ENCODE results near the gene TRIM28. TPM values are rescaled to one million over a fixed set of nuclear protein-coding genes. Genes with fewer than 3 reads are reported as not detected.

Gene TRIM28
- total and polyA plus RNA-seq, 2 donors (not counting 1 experiment from before 2014, with no cell fraction given), result 160 to 325 TPM

GRCh38 chr19:58515259-58515658, 28.6 kb upstream of the TRIM28 start:
- no peak for DNase-seq (ENCODE audit: low read depth in 2 of 2)
- H3K27ac ChIP-seq (ENCODE audit: insufficient read depth, low read length), result no peak overlapping the region
- no peak overlapping the region for H3K4me3 ChIP-seq (replicated peaks in 1 of 4; ENCODE audit: control extremely low read depth in 1 of 4, insufficient read depth in 1 of 4, low read depth in 3 of 4, low read length in 4 of 4)
- H3K9me3 ChIP-seq (ENCODE audit: control insufficient read depth, insufficient read depth, low read depth, low read length), result no peaks in the 10 kb centered on the region
- H3K79me2 ChIP-seq (ENCODE audit: control insufficient read depth, insufficient read depth, low read length), result peaks cover 35% of the 10 kb centered on the region
- TF ChIP-seq, protein P1, sequence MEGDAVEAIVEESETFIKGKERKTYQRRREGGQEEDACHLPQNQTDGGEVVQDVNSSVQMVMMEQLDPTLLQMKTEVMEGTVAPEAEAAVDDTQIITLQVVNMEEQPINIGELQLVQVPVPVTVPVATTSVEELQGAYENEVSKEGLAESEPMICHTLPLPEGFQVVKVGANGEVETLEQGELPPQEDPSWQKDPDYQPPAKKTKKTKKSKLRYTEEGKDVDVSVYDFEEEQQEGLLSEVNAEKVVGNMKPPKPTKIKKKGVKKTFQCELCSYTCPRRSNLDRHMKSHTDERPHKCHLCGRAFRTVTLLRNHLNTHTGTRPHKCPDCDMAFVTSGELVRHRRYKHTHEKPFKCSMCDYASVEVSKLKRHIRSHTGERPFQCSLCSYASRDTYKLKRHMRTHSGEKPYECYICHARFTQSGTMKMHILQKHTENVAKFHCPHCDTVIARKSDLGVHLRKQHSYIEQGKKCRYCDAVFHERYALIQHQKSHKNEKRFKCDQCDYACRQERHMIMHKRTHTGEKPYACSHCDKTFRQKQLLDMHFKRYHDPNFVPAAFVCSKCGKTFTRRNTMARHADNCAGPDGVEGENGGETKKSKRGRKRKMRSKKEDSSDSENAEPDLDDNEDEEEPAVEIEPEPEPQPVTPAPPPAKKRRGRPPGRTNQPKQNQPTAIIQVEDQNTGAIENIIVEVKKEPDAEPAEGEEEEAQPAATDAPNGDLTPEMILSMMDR (conservative IDR thresholded peaks at IDR 0.05 in 1 of 2, IDR thresholded peaks at IDR 0.05 in 1 of 2; ENCODE audit: low read depth in 1 of 2, low read length in 2 of 2), result no peak
- TF ChIP-seq EZH2 (IDR thresholded peaks at IDR 0.05; ENCODE audit: low read length, missing control alignments), result no peak
- no peak overlapping the region for H3K4me2 ChIP-seq (ENCODE audit: extremely low read depth, insufficient read depth, low read length)
- no peaks in the 10 kb centered on the region for H4K20me1 ChIP-seq (ENCODE audit: control insufficient read depth, extremely low read depth, insufficient read depth, low read length)
- H3K9ac ChIP-seq (ENCODE audit: insufficient read depth, low read length), result no peak overlapping the region
- H3K36me3 ChIP-seq (ENCODE audit: control insufficient read depth, insufficient read depth, low read length), result peaks cover 9% of the 10 kb centered on the region
- H2AFZ ChIP-seq (ENCODE audit: low read length), result no peak overlapping the region
- H3K27me3 ChIP-seq (ENCODE audit: control insufficient read depth, insufficient read depth, low read length), result no peaks in the 10 kb centered on the region
- H3K4me1 ChIP-seq (ENCODE audit: control insufficient read depth, extremely low read depth, insufficient read depth, low read length), result peaks cover 6% of the 10 kb centered on the region

DNA sequence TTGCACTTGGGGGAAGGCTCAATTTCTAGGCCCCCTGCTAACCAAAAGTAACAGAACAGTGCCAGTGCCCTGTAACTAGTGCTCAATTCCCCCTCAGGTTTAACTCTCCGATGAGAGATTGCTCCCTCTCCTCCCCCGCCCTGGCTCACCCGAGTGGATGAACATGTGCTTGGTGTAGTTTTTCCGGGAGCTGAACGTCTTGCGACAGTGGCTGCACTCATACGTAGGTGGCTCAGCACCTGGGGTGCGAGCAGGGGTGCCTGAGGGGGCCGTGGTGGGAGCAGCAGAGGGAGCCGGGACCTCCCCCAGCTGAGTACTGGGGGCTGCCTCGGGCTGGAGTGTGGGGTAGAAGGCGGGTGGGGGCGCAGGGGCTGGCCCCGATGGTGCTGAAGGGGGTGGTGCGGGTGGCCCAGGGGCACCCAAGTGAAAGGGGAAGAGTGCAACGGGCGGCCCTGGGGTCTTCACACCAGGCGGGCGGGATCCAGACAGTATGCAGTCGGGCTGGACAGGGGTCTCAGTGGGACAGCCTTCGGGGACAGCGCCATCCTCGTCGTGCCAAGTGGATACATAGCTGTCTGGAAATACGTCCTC, 27.5 kb upstream of the TRIM28 start:
- no peak for DNase-seq (ENCODE audit: low read depth in 2 of 2)
- H3K9ac ChIP-seq (ENCODE audit: insufficient read depth, low read length), result no peak overlapping the region

DNA sequence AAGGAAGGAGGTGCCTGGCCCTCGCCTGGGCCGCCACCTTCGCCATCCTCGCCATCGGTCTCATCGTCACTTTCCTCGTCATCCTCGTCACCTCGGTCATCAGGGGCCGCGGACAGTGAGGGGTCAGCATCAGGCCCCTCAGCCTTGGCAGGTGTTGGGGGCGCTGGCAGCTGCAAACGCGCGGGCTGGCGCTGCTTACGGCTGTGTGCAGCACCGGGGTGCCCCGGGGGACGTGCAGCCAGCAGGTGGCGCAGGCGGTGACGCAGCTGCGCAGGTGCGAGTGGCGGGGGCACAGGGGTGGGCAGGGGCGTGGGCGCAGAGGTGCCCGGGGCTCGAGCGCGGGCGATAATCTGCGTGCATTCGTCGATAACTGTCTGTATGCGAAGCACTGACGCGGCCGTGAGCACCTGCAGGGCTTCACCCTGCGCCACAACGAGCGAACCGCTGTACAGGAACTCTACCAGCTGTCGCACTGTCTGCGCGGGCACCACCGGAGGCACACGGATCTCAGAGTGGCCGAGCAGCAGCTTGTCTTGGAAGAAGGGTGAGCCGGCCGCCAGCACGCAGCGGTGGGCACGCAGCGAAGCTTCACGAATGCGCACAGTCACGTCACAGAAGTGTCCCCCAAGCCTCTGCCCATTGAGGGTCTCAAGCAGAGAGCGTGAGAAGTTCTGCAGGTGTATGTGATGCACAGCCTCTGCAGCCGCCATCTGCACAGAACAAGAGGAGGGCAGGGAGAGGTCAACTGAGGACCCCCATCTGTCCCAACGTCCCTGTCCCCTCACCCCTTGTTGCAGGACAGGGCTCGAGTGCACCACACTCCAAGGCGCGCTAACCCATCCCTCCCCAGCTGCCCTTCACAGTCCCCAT, 26.7 kb upstream of the TRIM28 start:
- H3K9me3 ChIP-seq (ENCODE audit: control insufficient read depth, insufficient read depth, low read depth, low read length), result no peaks in the 10 kb centered on the region
- no peaks in the 10 kb centered on the region for H4K20me1 ChIP-seq (ENCODE audit: control insufficient read depth, extremely low read depth, insufficient read depth, low read length)
- no peak overlapping the region for H3K4me2 ChIP-seq (ENCODE audit: extremely low read depth, insufficient read depth, low read length)
- no peaks in the 10 kb centered on the region for H3K27me3 ChIP-seq (ENCODE audit: control insufficient read depth, insufficient read depth, low read length)
- H3K4me1 ChIP-seq (ENCODE audit: control insufficient read depth, extremely low read depth, insufficient read depth, low read length), result peaks cover 9% of the 10 kb centered on the region
- DNase-seq (ENCODE audit: low read depth in 2 of 2), result no peak
- TF ChIP-seq, protein P1 (conservative IDR thresholded peaks at IDR 0.05 in 1 of 2, IDR thresholded peaks at IDR 0.05 in 1 of 2; ENCODE audit: low read depth in 1 of 2, low read length in 2 of 2), result no peak
- TF ChIP-seq EZH2 (IDR thresholded peaks at IDR 0.05; ENCODE audit: low read length, missing control alignments), result no peak
- no peak overlapping the region for H2AFZ ChIP-seq (ENCODE audit: low read length)
- H3K9ac ChIP-seq (ENCODE audit: insufficient read depth, low read length), result no peak overlapping the region
- H3K79me2 ChIP-seq (ENCODE audit: control insufficient read depth, insufficient read depth, low read length), result peaks cover 35% of the 10 kb centered on the region
- no peak overlapping the region for H3K4me3 ChIP-seq (replicated peaks in 1 of 4; ENCODE audit: control extremely low read depth in 1 of 4, insufficient read depth in 1 of 4, low read depth in 3 of 4, low read length in 4 of 4)
- H3K36me3 ChIP-seq (ENCODE audit: control insufficient read depth, insufficient read depth, low read length), result peaks cover 9% of the 10 kb centered on the region
- no peak overlapping the region for H3K27ac ChIP-seq (ENCODE audit: insufficient read depth, low read length)

More for the DNA sequence above, 27.5 kb upstream of the TRIM28 start:
- peaks cover 35% of the 10 kb centered on the region for H3K79me2 ChIP-seq (ENCODE audit: control insufficient read depth, insufficient read depth, low read length)
- H3K27me3 ChIP-seq (ENCODE audit: control insufficient read depth, insufficient read depth, low read length), result no peaks in the 10 kb centered on the region
- H3K9me3 ChIP-seq (ENCODE audit: control insufficient read depth, insufficient read depth, low read depth, low read length), result no peaks in the 10 kb centered on the region
- TF ChIP-seq EZH2 (IDR thresholded peaks at IDR 0.05; ENCODE audit: low read length, missing control alignments), result no peak
- TF ChIP-seq, protein P1 (conservative IDR thresholded peaks at IDR 0.05 in 1 of 2, IDR thresholded peaks at IDR 0.05 in 1 of 2; ENCODE audit: low read depth in 1 of 2, low read length in 2 of 2), result no peak
- no peak overlapping the region for H3K27ac ChIP-seq (ENCODE audit: insufficient read depth, low read length)
- peaks cover 9% of the 10 kb centered on the region for H3K4me1 ChIP-seq (ENCODE audit: control insufficient read depth, extremely low read depth, insufficient read depth, low read length)
- H2AFZ ChIP-seq (ENCODE audit: low read length), result no peak overlapping the region
- peaks cover 9% of the 10 kb centered on the region for H3K36me3 ChIP-seq (ENCODE audit: control insufficient read depth, insufficient read depth, low read length)
- H4K20me1 ChIP-seq (ENCODE audit: control insufficient read depth, extremely low read depth, insufficient read depth, low read length), result no peaks in the 10 kb centered on the region
- H3K4me3 ChIP-seq (replicated peaks in 1 of 4; ENCODE audit: control extremely low read depth in 1 of 4, insufficient read depth in 1 of 4, low read depth in 3 of 4, low read length in 4 of 4), result no peak overlapping the region
- H3K4me2 ChIP-seq (ENCODE audit: extremely low read depth, insufficient read depth, low read length), result no peak overlapping the region
